Thoracic aorta (tissue), 2 donors: ENCODE results near the gene LRRC63. TPM values are rescaled to one million over a fixed set of nuclear protein-coding genes. Genes with fewer than 3 reads are reported as not detected.
"Not testable (repeated sequence)": the region's sequence is repeated elsewhere in the genome, so short reads cannot be mapped to it uniquely, and the experiment has no call there.

Source experiments
- ATAC-seq: fragments of 150-250 bp; one replicate; pipeline ENCODE4 v1.8.0; 2017; ENCODE audit warnings: low read depth; ENCODE audit not compliant: insufficient number of reproducible peaks, low FRiP score
- DNase-seq: peaks from one replicate; pipeline ENCODE4 v3.0.0-alpha.2; 2020; ENCODE audit warnings: low spot score
- H3K27ac ChIP-seq, 2 donors: fragments of 200-600 bp; sonication (generic); 1 replicate in 1 of 2; 2 replicates in 1 of 2; pipeline ENCODE4 v1.5.1; 2016; ENCODE audit warnings: mild to moderate bottlenecking in 2 of 2, moderate library complexity in 2 of 2
- H3K27me3 ChIP-seq: fragments of 200-600 bp; sonication (generic); replicated peaks from 2 replicates; pipeline ENCODE4 v1.6.0; 2016; ENCODE audit warnings: mild to moderate bottlenecking; ENCODE audit not compliant: insufficient read depth
- H3K36me3 ChIP-seq: fragments of 200-600 bp; sonication (generic); one replicate; pipeline ENCODE4 v1.5.1; 2016
- H3K4me1 ChIP-seq, 2 donors: fragments of 200-600 bp; sonication (generic); 1 replicate in 1 of 2; 2 replicates in 1 of 2; pipeline versions ENCODE4 v1.5.1 to v1.6.0; 2016; ENCODE audit warnings: low read depth in 2 of 2, mild to moderate bottlenecking in 1 of 2; ENCODE audit not compliant: control insufficient read depth in 1 of 2
- H3K4me3 ChIP-seq: fragments of 200-600 bp; sonication (generic); 2 replicates; pipeline ENCODE4 v1.5.1; 2016; ENCODE audit warnings: mild to moderate bottlenecking
- H3K9me3 ChIP-seq: fragments of 200-600 bp; sonication (generic); 2 replicates; pipeline ENCODE4 v1.5.1; 2016
- total RNA-seq, 2 donors: library from RNA; depleted of rRNA; stranded (reverse); fragments of >200 nt; gene quantifications; one replicate each; pipeline versions ENCODE4 v1.1.0 to v1.2.3, GENCODE V29; 2016
- TF ChIP-seq, protein P1 (sequence below): fragments of 200-600 bp; sonication (generic); IDR thresholded peaks from one replicate; pipeline ENCODE4 v1.5.1; 2019; ENCODE audit warnings: antibody characterized with exemption

LRRC63 gene
- total RNA-seq, 2 donors from 2014 or later = 3.6 TPM; not detected in 1

DNA sequence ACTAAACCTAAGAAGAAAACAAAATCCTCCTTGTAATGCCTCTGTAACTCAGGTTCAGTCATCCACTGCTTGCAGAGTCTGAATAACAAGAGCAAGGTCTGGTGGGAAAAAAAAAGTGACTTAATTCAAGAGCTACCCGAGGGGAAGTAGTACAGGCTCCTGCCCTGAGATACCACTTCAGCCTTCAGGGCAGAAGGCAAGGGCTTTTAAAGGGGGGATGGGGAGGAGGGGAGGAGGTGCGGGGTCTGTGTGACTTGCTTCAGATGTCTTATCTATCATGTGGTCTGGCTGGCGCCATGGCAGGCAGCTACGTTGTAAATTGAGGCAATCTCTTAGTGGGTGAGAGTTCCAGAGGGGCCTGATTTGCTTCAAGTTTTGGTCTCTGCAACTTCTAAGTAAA is 66.7 kb downstream of the LRRC63 start:
- H3K9me3 ChIP-seq = no peaks in the 10 kb centered on the region
- DNase-seq (no peak), ATAC-seq (no peak)
- no peak overlapping the region for H3K4me3 ChIP-seq
- H3K36me3 ChIP-seq = no peaks in the 10 kb centered on the region
- no peak overlapping the region for H3K27ac ChIP-seq
- H3K4me1 ChIP-seq = no peaks in the 10 kb centered on the region
- no peaks in the 10 kb centered on the region for H3K27me3 ChIP-seq
- TF ChIP-seq, protein P1, sequence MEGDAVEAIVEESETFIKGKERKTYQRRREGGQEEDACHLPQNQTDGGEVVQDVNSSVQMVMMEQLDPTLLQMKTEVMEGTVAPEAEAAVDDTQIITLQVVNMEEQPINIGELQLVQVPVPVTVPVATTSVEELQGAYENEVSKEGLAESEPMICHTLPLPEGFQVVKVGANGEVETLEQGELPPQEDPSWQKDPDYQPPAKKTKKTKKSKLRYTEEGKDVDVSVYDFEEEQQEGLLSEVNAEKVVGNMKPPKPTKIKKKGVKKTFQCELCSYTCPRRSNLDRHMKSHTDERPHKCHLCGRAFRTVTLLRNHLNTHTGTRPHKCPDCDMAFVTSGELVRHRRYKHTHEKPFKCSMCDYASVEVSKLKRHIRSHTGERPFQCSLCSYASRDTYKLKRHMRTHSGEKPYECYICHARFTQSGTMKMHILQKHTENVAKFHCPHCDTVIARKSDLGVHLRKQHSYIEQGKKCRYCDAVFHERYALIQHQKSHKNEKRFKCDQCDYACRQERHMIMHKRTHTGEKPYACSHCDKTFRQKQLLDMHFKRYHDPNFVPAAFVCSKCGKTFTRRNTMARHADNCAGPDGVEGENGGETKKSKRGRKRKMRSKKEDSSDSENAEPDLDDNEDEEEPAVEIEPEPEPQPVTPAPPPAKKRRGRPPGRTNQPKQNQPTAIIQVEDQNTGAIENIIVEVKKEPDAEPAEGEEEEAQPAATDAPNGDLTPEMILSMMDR = no peak

DNA sequence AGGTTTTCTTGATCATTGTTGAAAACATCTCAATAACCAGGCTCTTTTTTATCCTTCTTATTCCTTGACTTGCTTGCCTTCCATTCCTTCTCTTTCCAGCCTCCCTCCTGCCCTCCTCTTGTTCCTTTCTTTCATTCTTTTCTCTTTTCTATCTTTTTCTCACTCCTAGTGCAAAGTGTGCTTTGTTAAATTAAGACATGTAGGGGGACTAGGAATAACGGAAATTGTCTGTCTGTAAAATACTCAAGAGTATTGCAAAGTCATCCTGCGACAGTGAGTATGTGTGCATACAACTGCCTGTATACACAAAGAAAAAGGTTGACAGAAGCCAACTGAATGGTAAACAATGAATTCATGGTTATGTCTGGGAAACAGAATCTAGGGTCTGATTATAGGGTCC is 70.1 kb downstream of the LRRC63 start:
- ATAC-seq (no peak), DNase-seq (no peak)
- Histone ChIP-seq H3K4me3 (no peak overlapping the region), H3K36me3 (no peaks in the 10 kb centered on the region), H3K27ac (no peak overlapping the region), H3K9me3 (no peaks in the 10 kb centered on the region), H3K27me3 (no peaks in the 10 kb centered on the region), H3K4me1 (no peaks in the 10 kb centered on the region)
- TF ChIP-seq, protein P1 = no peak

DNA sequence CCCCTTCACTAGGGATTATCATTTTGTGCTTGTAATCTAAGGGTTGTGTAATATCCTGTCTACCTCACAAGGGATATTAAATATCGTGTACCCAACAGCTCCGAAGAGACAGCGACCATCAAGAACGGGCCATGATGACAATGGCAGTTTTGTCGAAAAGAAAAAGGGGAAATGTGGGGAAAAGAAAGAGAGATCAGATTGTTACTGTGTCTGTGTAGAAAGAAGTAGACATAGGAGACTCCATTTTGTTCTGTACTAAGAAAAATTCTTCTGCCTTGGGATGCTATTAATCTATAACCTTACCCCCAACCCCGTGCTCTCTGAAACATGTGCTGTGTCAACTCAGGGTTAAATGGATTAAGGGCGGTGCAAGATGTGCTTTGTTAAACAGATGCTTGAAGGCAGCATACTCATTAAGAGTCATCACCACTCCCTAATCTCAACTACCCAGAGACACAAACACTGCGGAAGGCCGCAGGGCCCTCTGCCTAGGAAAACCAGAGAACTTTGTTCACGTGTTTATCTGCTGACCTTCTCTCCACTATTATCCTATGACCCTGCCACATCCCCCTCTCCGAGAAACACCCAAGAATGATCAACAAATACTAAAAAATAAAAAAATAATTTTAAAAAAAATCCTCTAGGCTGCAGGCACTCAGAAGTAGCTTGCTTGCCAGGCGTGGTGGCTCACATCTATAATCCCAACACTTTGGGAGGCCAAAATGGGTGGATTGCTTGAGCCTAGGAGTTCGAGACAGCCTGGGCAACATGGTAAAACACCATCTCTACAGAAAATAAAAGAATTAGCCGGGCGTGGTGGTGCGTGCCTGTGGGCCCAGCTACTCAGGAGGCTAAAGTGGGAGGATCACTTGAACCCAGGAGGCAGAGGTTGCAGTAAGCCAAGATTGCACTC is 72.4 kb downstream of the LRRC63 start:
- H3K27me3 ChIP-seq, H3K4me1 ChIP-seq, H3K36me3 ChIP-seq, ATAC-seq, H3K9me3 ChIP-seq, DNase-seq, H3K27ac ChIP-seq, H3K4me3 ChIP-seq: not testable (repeated sequence)

DNA sequence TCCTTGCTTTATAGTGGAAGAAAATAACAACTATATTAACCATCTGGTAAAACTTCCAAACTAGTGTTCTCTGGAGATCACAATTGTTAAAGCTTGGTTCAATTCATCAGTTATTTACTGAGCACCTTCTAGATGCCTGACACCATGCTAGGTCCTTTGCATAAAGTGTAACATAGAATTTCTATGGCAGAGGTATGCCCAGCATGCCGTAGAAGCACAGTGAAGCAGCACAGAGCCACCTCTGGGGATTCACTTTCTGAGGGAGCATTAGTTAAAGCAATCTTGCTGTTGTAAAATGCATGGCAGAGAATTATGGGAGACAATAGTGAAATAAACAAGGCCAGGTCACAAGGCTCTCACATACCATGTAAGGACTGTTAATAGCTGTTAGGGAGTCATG is 75.2 kb downstream of the LRRC63 start:
- Histone ChIP-seq H3K27me3 (no peaks in the 10 kb centered on the region), H3K4me1 (no peaks in the 10 kb centered on the region), H3K9me3 (no peaks in the 10 kb centered on the region), H3K27ac (no peak overlapping the region), H3K4me3 (no peak overlapping the region), H3K36me3 (no peaks in the 10 kb centered on the region)
- no peak for DNase-seq
- TF ChIP-seq, protein P1 = no peak
- ATAC-seq = no peak

DNA sequence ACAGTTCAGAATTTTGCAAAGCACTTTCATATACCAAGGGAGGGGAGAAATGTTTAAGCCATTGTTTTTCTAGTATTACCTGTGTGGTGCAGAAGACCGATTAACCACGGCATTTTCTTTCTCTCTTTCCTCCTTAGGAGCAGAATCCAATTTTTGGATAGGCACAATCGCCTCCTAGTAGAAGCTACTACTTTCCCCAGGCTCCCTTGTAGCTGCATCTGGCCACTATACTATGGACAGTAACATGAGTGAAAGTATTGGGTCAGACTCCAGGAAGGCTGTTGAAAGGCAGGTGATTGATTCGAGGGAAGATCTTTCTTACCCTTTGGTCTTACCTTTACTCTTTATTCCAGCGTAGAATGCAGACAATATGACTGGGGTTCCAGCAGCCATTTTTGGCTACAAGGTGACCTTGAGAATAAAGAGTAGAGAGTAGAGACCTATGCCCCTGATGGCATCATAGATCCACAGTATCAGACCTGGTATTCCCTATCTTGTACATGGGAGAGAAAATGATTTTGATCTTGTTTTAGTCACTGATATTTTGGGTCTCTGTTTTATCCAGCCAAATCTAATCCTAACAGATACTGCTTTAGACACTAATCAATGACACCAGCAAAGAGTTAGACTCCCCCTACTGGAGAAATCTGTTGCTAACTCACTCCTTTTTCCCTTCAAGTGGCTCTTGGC is 77.0 kb downstream of the LRRC63 start:
- ATAC-seq (no peak), DNase-seq (no peak)
- H3K27ac ChIP-seq = no peak overlapping the region
- no peak overlapping the region for H3K4me3 ChIP-seq
- TF ChIP-seq, protein P1 = no peak
- no peaks in the 10 kb centered on the region for H3K4me1 ChIP-seq
- H3K27me3 ChIP-seq = no peaks in the 10 kb centered on the region
- no peaks in the 10 kb centered on the region for H3K9me3 ChIP-seq
- no peaks in the 10 kb centered on the region for H3K36me3 ChIP-seq
